Mucosa of stomach (tissue), 1 donor: ENCODE data around the gene TEC.
"Not testable (repeated sequence)": the region's sequence is repeated elsewhere in the genome, so short reads cannot be mapped to it uniquely, and the experiment has no call there.

Experiments used
- H3K27me3 ChIP-seq: one replicate; pipeline ENCODE4 v1.7.0; 2013; ENCODE audit warnings: mild to moderate bottlenecking, low read length; ENCODE audit not compliant: control insufficient read depth, insufficient read depth
- H3K36me3 ChIP-seq: one replicate; pipeline ENCODE4 v1.7.0; 2013; ENCODE audit warnings: low read length; ENCODE audit not compliant: control insufficient read depth, insufficient read depth
- H3K4me1 ChIP-seq: one replicate; pipeline ENCODE4 v1.7.0; 2013; ENCODE audit warnings: mild to moderate bottlenecking, low read length; ENCODE audit not compliant: control insufficient read depth, insufficient read depth
- H3K4me3 ChIP-seq: one replicate; pipeline ENCODE4 v1.7.0; 2013; ENCODE audit warnings: low read length
- H3K9ac ChIP-seq: one replicate; pipeline ENCODE4 v1.7.0; 2013; ENCODE audit warnings: mild to moderate bottlenecking, low read length, moderate library complexity
- H3K9me3 ChIP-seq: one replicate; pipeline ENCODE4 v1.7.0; 2013; ENCODE audit warnings: mild to moderate bottlenecking, low read length, moderate library complexity; ENCODE audit not compliant: control insufficient read depth
- donor health status: Pancreatic carcinoma.

TEC gene

GRCh38 chr4:48188390-48188789 lies 81.2 kb downstream of the TEC start:
- Histone ChIP-seq H3K4me1 (no peaks in the 10 kb centered on the region), H3K27me3 (no peaks in the 10 kb centered on the region), H3K9ac (no peak overlapping the region), H3K36me3 (no peaks in the 10 kb centered on the region), H3K4me3 (no peak overlapping the region), H3K9me3 (no peaks in the 10 kb centered on the region)

GRCh38 chr4:48187813-48188212 lies 81.8 kb downstream of the TEC start:
- H3K9ac ChIP-seq, result no peak overlapping the region
- H3K9me3 ChIP-seq, result no peaks in the 10 kb centered on the region
- no peaks in the 10 kb centered on the region for H3K4me1 ChIP-seq
- no peak overlapping the region for H3K4me3 ChIP-seq
- no peaks in the 10 kb centered on the region for H3K27me3 ChIP-seq
- H3K36me3 ChIP-seq, result no peaks in the 10 kb centered on the region

GRCh38 chr4:48187066-48187465 lies 82.6 kb downstream of the TEC start:
- H3K36me3 ChIP-seq, H3K4me1 ChIP-seq, H3K27me3 ChIP-seq, H3K4me3 ChIP-seq, H3K9ac ChIP-seq, H3K9me3 ChIP-seq: not testable (repeated sequence)

GRCh38 chr4:48186394-48186793 lies 83.2 kb downstream of the TEC start:
- H3K9me3 ChIP-seq, result not testable (repeated sequence)

GRCh38 chr4:48184882-48185281 lies 84.8 kb downstream of the TEC start:
- Histone ChIP-seq H3K4me1 (no peaks in the 10 kb centered on the region), H3K27me3 (no peaks in the 10 kb centered on the region), H3K36me3 (no peaks in the 10 kb centered on the region), H3K9ac (no peak overlapping the region), H3K4me3 (no peak overlapping the region), H3K9me3 (no peaks in the 10 kb centered on the region)

More at GRCh38 chr4:48186394-48186793, 83.2 kb downstream of the TEC start:
- not testable (repeated sequence) for H3K9ac ChIP-seq, H3K27me3 ChIP-seq, H3K36me3 ChIP-seq, H3K4me3 ChIP-seq, H3K4me1 ChIP-seq

GRCh38 chr4:48180234-48180633 lies 89.4 kb downstream of the TEC start:
- Histone ChIP-seq H3K4me3 (no peak overlapping the region), H3K4me1 (no peaks in the 10 kb centered on the region), H3K36me3 (no peaks in the 10 kb centered on the region), H3K9me3 (no peaks in the 10 kb centered on the region), H3K27me3 (no peaks in the 10 kb centered on the region), H3K9ac (no peak overlapping the region)

- no peaks in the 10 kb centered on the region for H3K4me1 ChIP-seq
- H3K9me3 ChIP-seq, result no peaks in the 10 kb centered on the region
- no peak overlapping the region for H3K4me3 ChIP-seq
- H3K9ac ChIP-seq, result no peak overlapping the region
- no peaks in the 10 kb centered on the region for H3K36me3 ChIP-seq
- H3K27me3 ChIP-seq, result no peaks in the 10 kb centered on the region
Measured at GRCh38 chr4:48178931-48179330, 90.7 kb downstream of the TEC start.

- Histone ChIP-seq H3K4me3 (no peak overlapping the region), H3K9ac (no peak overlapping the region), H3K36me3 (no peaks in the 10 kb centered on the region), H3K27me3 (no peaks in the 10 kb centered on the region), H3K9me3 (no peaks in the 10 kb centered on the region), H3K4me1 (no peaks in the 10 kb centered on the region)
Measured at GRCh38 chr4:48175806-48176205, 93.8 kb downstream of the TEC start.

GRCh38 chr4:48175328-48175727 lies 94.3 kb downstream of the TEC start:
- H3K4me3 ChIP-seq, result no peak overlapping the region

GRCh38 chr4:48173056-48173991 lies 96.3 kb downstream of the TEC start:
- no peak overlapping the region for H3K4me3 ChIP-seq
- H3K9me3 ChIP-seq, result no peaks in the 10 kb centered on the region
- H3K4me1 ChIP-seq, result no peaks in the 10 kb centered on the region
- no peaks in the 10 kb centered on the region for H3K36me3 ChIP-seq
- H3K27me3 ChIP-seq, result no peaks in the 10 kb centered on the region
- no peak overlapping the region for H3K9ac ChIP-seq

More at GRCh38 chr4:48175328-48175727, 94.3 kb downstream of the TEC start:
- Histone ChIP-seq H3K9ac (no peak overlapping the region), H3K4me1 (no peaks in the 10 kb centered on the region), H3K36me3 (no peaks in the 10 kb centered on the region), H3K27me3 (no peaks in the 10 kb centered on the region), H3K9me3 (no peaks in the 10 kb centered on the region)

- Histone ChIP-seq H3K9me3 (no peaks in the 10 kb centered on the region), H3K27me3 (no peaks in the 10 kb centered on the region), H3K9ac (no peak overlapping the region), H3K4me3 (no peak overlapping the region), H3K36me3 (no peaks in the 10 kb centered on the region), H3K4me1 (no peaks in the 10 kb centered on the region)
Measured at GRCh38 chr4:48172651-48173050, 97.0 kb downstream of the TEC start.

GRCh38 chr4:48169636-48170035 lies 100.0 kb downstream of the TEC start:
- Histone ChIP-seq H3K4me1 (no peaks in the 10 kb centered on the region), H3K9me3 (no peaks in the 10 kb centered on the region), H3K27me3 (no peaks in the 10 kb centered on the region), H3K4me3 (no peak overlapping the region), H3K36me3 (no peaks in the 10 kb centered on the region), H3K9ac (no peak overlapping the region)
